Measurements from ENCODE around the gene GNB1L. TPM values are rescaled to one million over a fixed set of nuclear protein-coding genes. Genes with fewer than 3 reads are reported as not detected.

The GNB1L gene
- total RNA-seq, 1 donor from 2014 or later: 9.9 TPM

DNA sequence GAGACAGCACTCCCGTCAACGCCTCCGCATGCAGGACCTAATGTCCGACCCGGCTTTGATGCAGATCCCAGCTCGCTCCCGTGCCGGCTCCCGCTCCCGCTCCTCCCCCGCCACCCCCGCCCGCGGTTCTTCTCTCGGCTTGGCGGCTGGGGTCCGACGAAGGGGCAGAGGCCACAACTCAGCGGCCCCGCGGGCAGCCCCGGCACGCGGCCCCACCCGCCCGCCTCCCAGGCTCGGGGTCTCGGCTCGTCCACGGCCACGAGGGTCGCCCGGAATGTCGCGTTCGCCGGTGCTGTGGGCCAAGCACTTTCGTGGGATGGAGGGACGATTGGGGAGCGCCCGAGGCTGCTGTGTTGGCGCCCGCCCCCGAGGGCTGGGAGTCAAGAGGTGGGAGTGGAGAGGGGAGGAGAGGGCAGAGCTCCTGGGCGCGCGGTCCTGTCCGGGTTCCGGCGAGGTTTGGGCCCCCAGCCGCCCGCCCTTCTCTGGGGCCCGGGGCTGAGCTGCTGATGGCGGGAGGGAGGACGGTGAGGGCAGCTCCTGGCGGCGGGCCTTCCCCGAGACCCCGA lies 99.4 kb downstream of the GNB1L start:
- Mint-ChIP-seq H3K27ac (no peak overlapping the region), H3K4me3 (peak overlapping the region; percentile 36), H3K36me3 (no peaks in the 10 kb centered on the region), H3K4me1 (peaks cover 21% of the 10 kb centered on the region), H3K9me3 (no peaks in the 10 kb centered on the region), H3K27me3 (ENCODE audit: low read depth) (peaks cover 84% of the 10 kb centered on the region)
- DNase-seq (ENCODE audit: low spot score in 2 of 2, unreplicated experiment in 2 of 2): no peak
- TF ChIP-seq, protein P1, sequence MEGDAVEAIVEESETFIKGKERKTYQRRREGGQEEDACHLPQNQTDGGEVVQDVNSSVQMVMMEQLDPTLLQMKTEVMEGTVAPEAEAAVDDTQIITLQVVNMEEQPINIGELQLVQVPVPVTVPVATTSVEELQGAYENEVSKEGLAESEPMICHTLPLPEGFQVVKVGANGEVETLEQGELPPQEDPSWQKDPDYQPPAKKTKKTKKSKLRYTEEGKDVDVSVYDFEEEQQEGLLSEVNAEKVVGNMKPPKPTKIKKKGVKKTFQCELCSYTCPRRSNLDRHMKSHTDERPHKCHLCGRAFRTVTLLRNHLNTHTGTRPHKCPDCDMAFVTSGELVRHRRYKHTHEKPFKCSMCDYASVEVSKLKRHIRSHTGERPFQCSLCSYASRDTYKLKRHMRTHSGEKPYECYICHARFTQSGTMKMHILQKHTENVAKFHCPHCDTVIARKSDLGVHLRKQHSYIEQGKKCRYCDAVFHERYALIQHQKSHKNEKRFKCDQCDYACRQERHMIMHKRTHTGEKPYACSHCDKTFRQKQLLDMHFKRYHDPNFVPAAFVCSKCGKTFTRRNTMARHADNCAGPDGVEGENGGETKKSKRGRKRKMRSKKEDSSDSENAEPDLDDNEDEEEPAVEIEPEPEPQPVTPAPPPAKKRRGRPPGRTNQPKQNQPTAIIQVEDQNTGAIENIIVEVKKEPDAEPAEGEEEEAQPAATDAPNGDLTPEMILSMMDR (IDR thresholded peaks at IDR 0.05; ENCODE audit: unreplicated experiment): no peak

DNA sequence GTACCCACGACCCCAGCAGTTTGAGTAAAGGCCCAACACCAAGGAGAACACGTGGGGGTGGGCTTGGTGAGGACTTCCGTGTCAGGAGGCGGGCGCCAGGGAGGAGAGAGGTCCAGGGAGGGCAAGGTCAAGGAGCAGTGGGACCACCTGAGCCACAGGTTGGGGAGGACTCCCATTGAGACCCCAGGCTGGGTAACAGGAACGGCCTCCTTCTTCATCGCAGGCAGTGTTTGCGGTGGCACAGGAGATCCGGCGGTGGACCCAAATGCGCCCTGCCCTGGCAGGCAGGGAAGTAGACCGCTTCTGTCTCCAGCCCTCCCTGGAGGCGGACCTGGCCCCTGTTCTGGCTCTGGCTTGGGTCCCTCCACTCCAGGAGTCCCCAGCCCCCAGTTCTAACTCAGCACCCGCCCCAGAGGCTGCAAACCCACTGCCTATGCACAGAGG lies 100.0 kb downstream of the GNB1L start:
- H3K36me3 Mint-ChIP-seq: no peaks in the 10 kb centered on the region
- H3K4me3 Mint-ChIP-seq: peak overlapping the region; percentile 36
- peaks cover 16% of the 10 kb centered on the region for H3K4me1 Mint-ChIP-seq
- no peaks in the 10 kb centered on the region for H3K9me3 Mint-ChIP-seq
- TF ChIP-seq, protein P1 (IDR thresholded peaks at IDR 0.05; ENCODE audit: unreplicated experiment): no peak
- H3K27me3 Mint-ChIP-seq (ENCODE audit: low read depth): peaks cover 79% of the 10 kb centered on the region
- DNase-seq (ENCODE audit: low spot score in 2 of 2, unreplicated experiment in 2 of 2): no peak
- H3K27ac Mint-ChIP-seq: no peak overlapping the region

DNA sequence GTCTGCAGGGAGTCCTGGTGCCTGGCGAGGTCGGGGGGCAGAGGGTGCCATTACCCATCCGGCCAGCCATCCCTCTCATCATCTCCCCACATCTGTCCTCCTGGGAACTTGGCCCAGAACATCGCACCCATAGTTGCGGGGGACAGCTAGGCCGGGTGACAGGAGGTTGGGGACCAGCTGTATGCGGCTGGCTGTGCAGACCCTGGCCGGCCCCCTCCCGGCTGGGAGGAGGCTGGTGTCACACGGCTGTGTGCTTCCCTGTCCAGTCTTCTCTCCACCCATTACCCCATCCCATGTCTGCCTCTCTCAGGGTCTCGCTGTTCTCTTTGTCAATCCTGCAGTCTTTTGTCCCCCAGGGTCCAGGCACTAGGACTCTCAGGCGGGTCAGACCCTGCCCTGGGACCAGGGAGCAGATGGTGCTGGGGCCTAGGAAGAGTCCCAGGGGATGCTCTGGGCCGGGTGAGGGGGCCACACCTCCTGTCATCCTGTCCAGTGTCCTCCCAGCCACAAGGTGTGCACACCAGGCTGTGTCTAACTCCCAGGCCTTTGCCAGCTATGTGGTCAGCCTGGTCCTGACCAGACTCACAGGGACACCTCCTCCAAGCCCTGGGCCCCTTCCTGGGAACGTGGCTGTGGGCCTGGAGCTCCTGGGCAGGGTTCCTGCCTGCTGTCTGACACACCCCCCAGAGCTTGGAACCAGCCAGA lies 100.5 kb downstream of the GNB1L start:
- H3K4me3 Mint-ChIP-seq: no peak overlapping the region
- H3K36me3 Mint-ChIP-seq: no peaks in the 10 kb centered on the region
- TF ChIP-seq, protein P1 (IDR thresholded peaks at IDR 0.05; ENCODE audit: unreplicated experiment): no peak
- no peak overlapping the region for H3K27ac Mint-ChIP-seq
- peaks cover 76% of the 10 kb centered on the region for H3K27me3 Mint-ChIP-seq (ENCODE audit: low read depth)
- no peak for DNase-seq (ENCODE audit: low spot score in 2 of 2, unreplicated experiment in 2 of 2)
- no peaks in the 10 kb centered on the region for H3K9me3 Mint-ChIP-seq
- H3K4me1 Mint-ChIP-seq: peaks cover 12% of the 10 kb centered on the region

DNA sequence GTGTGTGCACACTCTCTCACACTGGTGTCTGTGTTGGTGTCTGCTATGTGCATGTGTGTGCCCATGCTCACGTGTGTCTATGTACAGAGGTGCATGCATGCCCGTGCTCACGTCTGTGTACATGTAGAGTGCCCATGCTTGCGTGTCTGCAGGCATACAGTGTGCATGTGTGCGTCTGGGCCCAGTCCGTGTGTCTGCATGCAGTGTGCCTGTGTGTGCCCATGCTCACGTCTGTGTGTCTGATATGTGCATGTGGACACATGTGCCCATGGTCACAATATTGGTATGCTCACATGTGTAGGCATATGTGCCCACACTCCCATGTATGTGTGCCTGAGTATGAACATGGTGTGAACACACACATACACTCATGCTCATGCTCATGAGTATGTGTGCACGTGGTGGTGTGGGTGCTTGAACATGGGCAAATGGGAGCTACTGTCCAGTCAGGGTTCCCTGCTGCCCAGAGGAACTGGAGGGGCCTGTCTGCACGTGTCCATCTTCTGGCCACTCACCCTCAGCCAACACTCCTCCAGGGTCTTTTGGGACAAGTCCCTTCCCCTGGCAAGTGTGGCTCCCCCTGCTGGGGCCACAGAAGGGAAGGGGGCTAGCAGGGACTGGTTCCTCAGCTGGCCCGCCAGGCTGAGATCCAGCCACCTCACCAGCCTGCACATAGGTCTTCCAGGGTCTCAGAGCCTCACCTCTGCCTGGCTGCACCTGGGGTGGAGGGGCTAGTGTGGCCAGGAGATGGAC lies 101.4 kb downstream of the GNB1L start:
- Mint-ChIP-seq H3K27ac (no peak overlapping the region), H3K4me1 (peaks cover 12% of the 10 kb centered on the region), H3K27me3 (ENCODE audit: low read depth) (peaks cover 75% of the 10 kb centered on the region), H3K36me3 (no peaks in the 10 kb centered on the region), H3K9me3 (no peaks in the 10 kb centered on the region), H3K4me3 (no peak overlapping the region)
- TF ChIP-seq, protein P1 (IDR thresholded peaks at IDR 0.05; ENCODE audit: unreplicated experiment): no peak
- DNase-seq (ENCODE audit: low spot score in 2 of 2, unreplicated experiment in 2 of 2): no peak

DNA sequence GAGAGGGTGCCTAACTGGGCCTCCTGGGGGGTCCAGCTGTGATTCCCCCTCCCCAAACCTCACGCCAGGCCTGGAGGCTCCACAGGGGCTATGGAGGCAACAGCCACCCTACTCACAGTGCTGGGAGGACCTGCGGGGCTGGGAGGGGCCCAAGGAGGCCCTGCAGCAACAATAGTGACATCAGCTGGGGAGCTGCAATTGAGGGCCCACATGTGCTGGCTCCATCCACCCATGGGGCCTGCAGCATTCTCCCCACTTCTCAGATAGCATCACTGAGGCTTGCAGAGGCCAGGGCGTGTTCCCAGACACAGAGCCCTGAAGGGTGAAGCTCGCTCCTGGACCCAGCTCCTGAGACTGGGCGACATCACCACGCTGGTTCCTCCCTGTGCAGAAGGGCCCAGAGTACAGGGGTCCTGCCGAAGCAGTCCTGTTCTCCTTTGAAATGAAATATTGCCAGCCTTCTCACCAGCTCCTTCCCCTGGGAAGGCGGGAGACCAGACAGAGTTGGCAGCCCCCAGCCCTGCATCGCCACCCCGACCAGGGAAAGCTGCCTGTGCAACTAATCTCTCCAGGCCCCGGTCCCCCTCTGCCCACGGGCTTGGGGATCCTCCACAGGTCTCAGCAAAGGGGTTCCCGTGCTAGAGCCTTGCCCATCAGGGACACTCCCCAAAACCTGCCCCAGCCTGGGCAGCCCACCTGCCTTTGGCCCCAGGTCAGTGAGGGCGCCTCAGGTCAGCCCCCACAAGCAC lies 103.0 kb downstream of the GNB1L start:
- DNase-seq (ENCODE audit: low spot score in 2 of 2, unreplicated experiment in 2 of 2): no peak
- H3K4me3 Mint-ChIP-seq: no peak overlapping the region
- H3K36me3 Mint-ChIP-seq: no peaks in the 10 kb centered on the region
- no peak overlapping the region for H3K27ac Mint-ChIP-seq
- peaks cover 65% of the 10 kb centered on the region for H3K27me3 Mint-ChIP-seq (ENCODE audit: low read depth)
- H3K4me1 Mint-ChIP-seq: peaks cover 12% of the 10 kb centered on the region
- TF ChIP-seq, protein P1 (IDR thresholded peaks at IDR 0.05; ENCODE audit: unreplicated experiment): no peak
- no peaks in the 10 kb centered on the region for H3K9me3 Mint-ChIP-seq

All from mesothelial cell of epicardium (in vitro differentiated cells).